Fibroblast of the aortic adventitia (primary cell): Measurements from ENCODE around the gene CAMK2G. TPM values are rescaled to one million over a fixed set of nuclear protein-coding genes. Genes with fewer than 3 reads are reported as not detected.
"Not testable (repeated sequence)": the region's sequence is repeated elsewhere in the genome, so short reads cannot be mapped to it uniquely, and the experiment has no call there.

Experiments
- DNase-seq: peaks from one replicate; pipeline ENCODE4 v3.0.0-alpha.2; 2010; ENCODE audit warnings: low read depth
- H3K4me3 ChIP-seq: 2 replicates; pipeline ENCODE4 v1.5.1; 2011; ENCODE audit warnings: low read depth, mild to moderate bottlenecking, control low read depth, low read length, moderate library complexity
- total RNA-seq: library from RNA; depleted of rRNA; stranded (reverse); fragments of >200 nt; gene quantifications from 2 replicates; pipeline ENCODE4 v1.2.3, GENCODE V29; 2012; ENCODE audit warnings: low replicate concordance
- TF ChIP-seq, protein P1 (sequence below): IDR thresholded peaks from 2 replicates; pipeline ENCODE4 v1.5.1; 2011; ENCODE audit warnings: mild to moderate bottlenecking, low read length, control low read depth, inconsistent platforms; ENCODE audit not compliant: insufficient read depth

CAMK2G gene
- total RNA-seq, 1 donor, result 25.8 TPM

DNA sequence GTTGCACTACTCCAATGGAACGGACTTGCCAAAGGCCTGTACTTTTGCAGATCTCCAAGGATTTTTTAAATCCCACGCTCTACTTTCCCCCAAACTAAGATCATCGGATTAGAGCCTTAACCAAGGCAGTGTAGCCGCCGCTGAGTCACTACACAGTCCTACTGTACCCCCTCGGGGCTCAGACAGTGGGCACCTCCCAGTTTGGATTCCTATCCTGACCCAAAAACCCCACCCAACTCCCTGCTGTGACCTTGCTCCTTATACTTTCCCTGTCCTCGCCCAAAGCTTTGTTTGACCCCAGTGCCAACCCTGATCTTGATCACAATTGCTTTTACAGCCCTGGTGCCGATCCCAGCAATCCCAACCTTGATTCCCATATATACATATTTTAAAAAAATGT, 19.1 kb upstream of the CAMK2G start:
- TF ChIP-seq, protein P1, sequence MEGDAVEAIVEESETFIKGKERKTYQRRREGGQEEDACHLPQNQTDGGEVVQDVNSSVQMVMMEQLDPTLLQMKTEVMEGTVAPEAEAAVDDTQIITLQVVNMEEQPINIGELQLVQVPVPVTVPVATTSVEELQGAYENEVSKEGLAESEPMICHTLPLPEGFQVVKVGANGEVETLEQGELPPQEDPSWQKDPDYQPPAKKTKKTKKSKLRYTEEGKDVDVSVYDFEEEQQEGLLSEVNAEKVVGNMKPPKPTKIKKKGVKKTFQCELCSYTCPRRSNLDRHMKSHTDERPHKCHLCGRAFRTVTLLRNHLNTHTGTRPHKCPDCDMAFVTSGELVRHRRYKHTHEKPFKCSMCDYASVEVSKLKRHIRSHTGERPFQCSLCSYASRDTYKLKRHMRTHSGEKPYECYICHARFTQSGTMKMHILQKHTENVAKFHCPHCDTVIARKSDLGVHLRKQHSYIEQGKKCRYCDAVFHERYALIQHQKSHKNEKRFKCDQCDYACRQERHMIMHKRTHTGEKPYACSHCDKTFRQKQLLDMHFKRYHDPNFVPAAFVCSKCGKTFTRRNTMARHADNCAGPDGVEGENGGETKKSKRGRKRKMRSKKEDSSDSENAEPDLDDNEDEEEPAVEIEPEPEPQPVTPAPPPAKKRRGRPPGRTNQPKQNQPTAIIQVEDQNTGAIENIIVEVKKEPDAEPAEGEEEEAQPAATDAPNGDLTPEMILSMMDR, result no peak
- H3K4me3 ChIP-seq, result no peak overlapping the region
- no peak for DNase-seq

DNA sequence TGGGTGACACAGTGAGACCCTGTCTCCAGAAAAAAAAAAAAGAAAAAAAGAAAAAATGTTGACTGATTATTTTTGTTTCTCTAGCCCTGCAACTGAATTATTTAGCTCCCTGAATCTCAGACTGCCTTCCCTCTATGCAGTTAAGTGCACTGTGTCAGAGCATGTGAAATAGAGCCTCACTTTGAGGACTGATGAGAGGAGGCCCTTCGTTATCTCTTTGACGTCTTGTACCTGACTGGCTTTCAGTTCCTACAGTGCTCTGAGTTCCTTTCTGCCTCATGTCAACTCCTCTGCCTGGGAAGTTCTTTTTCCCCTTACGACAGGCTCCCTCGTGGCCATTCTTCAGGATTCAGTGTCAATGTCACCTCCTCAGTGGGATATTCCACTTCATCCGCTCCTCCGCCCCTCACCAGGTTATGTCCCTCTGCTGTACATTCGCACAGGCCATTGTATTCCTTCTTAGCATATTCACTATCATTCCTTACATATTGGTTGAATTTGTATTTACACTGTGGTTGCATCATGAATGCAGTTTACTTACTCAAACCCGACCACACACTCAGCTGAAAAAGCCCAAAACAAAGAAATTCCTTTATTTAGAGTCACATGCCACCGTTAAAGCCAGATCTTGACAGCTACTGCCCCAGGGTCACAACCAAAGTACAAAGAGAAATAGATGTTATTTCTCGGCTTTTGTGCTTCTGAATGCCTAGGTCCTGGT, 18.1 kb upstream of the CAMK2G start:
- TF ChIP-seq, protein P1, result no peak
- no peak overlapping the region for H3K4me3 ChIP-seq
- DNase-seq, result peak; percentile 64

DNA sequence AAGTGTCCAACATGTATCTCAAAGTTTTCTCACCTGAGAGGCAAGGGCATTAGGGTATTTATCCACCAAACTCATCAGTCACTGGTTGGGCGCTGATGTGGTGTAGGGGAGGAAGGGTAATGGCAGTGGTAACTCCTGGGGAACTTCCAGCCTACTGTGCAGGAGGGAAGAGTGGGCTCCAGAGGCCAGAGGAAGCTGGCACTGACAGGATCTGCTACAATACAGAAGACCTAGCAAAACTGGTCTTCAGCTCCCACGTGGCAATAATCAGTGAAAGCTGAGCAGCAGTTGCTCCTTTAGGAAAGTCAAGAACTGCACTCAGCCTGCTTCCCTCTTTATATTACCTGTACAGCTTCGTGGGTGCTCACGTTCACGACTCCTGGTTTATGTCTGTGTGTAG, 17.2 kb upstream of the CAMK2G start:
- no peak overlapping the region for H3K4me3 ChIP-seq
- TF ChIP-seq, protein P1, result no peak
- no peak for DNase-seq

DNA sequence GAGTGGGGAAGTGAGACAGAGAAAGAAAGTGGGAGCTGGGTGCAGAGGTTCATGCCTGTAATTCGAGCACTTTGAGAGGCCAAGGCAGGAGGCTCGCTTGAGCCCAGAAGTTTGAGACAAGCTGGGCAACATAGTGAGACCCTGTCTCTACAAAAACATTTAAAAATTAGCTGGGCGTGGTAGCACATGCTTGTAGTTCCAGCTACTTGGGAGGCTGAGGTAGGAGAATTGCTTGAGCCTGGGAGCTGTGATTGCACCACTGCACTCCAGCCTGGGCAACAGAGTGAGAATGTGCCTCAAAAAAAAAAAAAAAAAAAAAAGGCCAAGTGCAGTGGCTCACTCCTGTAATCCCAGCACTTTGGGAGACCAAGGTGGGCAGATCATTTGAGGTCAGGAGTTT, 16.5 kb upstream of the CAMK2G start:
- DNase-seq, result not testable (repeated sequence)

DNA sequence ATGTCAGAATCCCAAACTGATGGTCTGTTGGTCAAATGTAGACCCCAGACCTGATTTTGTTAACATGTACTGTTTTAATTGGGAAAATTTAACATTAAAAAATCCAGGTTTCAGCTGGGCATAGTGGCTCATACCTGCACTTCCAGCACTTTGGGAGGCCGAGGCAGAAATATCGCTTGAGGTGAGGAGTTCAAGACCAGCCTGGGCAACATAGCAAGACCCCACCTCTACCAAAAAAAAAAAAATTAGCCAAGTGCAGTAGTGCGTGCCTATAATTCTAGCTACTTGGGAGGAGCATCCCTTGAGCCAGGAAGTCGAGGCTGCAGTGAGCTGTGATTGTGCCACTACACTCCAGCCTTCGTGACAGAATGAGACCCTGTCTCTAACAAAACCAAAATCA, 15.9 kb upstream of the CAMK2G start:
- DNase-seq, result no peak
- TF ChIP-seq, protein P1, result no peak
- no peak overlapping the region for H3K4me3 ChIP-seq

More for the DNA sequence above, 16.5 kb upstream of the CAMK2G start:
- H3K4me3 ChIP-seq, result not testable (repeated sequence)

DNA sequence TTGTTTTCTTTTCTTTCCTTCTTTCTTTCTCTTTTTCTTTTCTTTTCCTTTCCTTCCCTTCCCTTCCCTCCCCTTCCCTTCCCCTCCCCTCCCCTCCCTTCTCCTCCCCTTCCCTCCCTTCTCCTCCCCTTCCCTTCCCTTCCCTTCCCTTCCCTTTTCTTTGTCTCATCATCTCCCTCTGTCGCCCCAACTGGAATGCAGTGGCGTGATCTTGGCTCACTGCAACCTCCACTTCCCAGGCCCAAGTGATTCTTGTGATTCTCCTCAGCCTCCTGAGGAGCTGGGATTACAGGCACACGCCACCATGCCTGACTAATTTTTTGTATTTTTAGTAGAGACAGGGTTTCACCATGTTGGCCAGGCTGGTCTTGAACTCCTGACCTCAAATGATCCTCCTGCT, 15.1 kb upstream of the CAMK2G start:
- not testable (repeated sequence) for DNase-seq, H3K4me3 ChIP-seq

DNA sequence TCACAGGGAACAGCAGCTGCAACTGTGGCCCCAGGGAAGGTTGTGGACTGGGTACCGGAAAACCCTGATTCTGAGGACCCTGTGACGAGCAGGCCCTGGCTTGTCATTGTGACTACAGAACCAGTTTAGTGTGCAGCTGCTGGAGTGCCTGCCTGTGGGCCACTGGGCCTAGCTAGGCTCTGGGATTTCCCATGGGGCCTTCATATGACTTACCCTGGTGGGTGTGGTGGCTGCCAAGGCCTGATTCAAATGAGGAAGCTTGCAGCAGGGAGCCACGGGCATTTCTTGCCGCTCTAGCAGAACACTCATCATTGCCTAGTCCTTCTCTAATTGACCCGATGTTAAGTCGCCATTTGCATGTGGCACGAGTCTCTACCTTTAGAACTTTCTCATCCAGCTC, 14.7 kb upstream of the CAMK2G start:
- no peak overlapping the region for H3K4me3 ChIP-seq

More for the DNA sequence above, 14.7 kb upstream of the CAMK2G start:
- peak; percentile 59 for DNase-seq
- TF ChIP-seq, protein P1, result no peak
